ENCODE data around the gene PTGR2.
A peak's percentile ranks its signal among the peaks of the same experiment; 100 is the strongest.
"Not testable (repeated sequence)": the region's sequence is repeated elsewhere in the genome, so short reads cannot be mapped to it uniquely, and the experiment has no call there.

The PTGR2 gene

GRCh38 chr14:73851567-73852382 is at the start of gene PTGR2:
Gene PTGR2 (plus strand): TSS chr14:73851831. CDS start chr14:73858863, 7,032 bp downstream.
- DNase-seq (ENCODE audit: low read depth): peak; percentile 80

GRCh38 chr14:73802431-73803188 is 49.0 kb upstream of the PTGR2 start:
- DNase-seq (ENCODE audit: low read depth): no peak

GRCh38 chr14:73804636-73805035 is 47.0 kb upstream of the PTGR2 start:
- no peak for DNase-seq (ENCODE audit: low read depth)

- no peak for DNase-seq (ENCODE audit: low read depth)
Measured at GRCh38 chr14:73807457-73807856, 44.2 kb upstream of the PTGR2 start.

- DNase-seq (ENCODE audit: low read depth): no peak
Measured at GRCh38 chr14:73809391-73809790, 42.2 kb upstream of the PTGR2 start.

- no peak for DNase-seq (ENCODE audit: low read depth)
Measured at GRCh38 chr14:73810478-73811163, 41.0 kb upstream of the PTGR2 start.

- no peak for DNase-seq (ENCODE audit: low read depth)
Measured at GRCh38 chr14:73811164-73811503, 40.5 kb upstream of the PTGR2 start.

GRCh38 chr14:73814153-73814552 is 37.5 kb upstream of the PTGR2 start:
- no peak for DNase-seq (ENCODE audit: low read depth)

- DNase-seq (ENCODE audit: low read depth): no peak
Measured at GRCh38 chr14:73815849-73816248, 35.8 kb upstream of the PTGR2 start.

- DNase-seq (ENCODE audit: low read depth): no peak
Measured at GRCh38 chr14:73816393-73816816, 35.2 kb upstream of the PTGR2 start.

- DNase-seq (ENCODE audit: low read depth): no peak
Measured at GRCh38 chr14:73817020-73817655, 34.5 kb upstream of the PTGR2 start.

- DNase-seq (ENCODE audit: low read depth): no peak
Measured at GRCh38 chr14:73818821-73819220, 32.8 kb upstream of the PTGR2 start.

- no peak for DNase-seq (ENCODE audit: low read depth)
Measured at GRCh38 chr14:73820631-73821030, 31.0 kb upstream of the PTGR2 start.

GRCh38 chr14:73823339-73823885 is 28.2 kb upstream of the PTGR2 start:
- DNase-seq (ENCODE audit: low read depth): no peak

GRCh38 chr14:73824127-73824526 is 27.5 kb upstream of the PTGR2 start:
- DNase-seq (ENCODE audit: low read depth): no peak

GRCh38 chr14:73824536-73824935 is 27.1 kb upstream of the PTGR2 start:
- DNase-seq (ENCODE audit: low read depth): no peak

- DNase-seq (ENCODE audit: low read depth): peak; percentile 77
Measured at GRCh38 chr14:73825551-73826188, 26.0 kb upstream of the PTGR2 start.

GRCh38 chr14:73827190-73827589 is 24.4 kb upstream of the PTGR2 start:
- DNase-seq (ENCODE audit: low read depth): not testable (repeated sequence)

- DNase-seq (ENCODE audit: low read depth): no peak
Measured at GRCh38 chr14:73829071-73829470, 22.6 kb upstream of the PTGR2 start.

- no peak for DNase-seq (ENCODE audit: low read depth)
Measured at GRCh38 chr14:73829526-73830431, 21.9 kb upstream of the PTGR2 start.
